ENCODE results near the gene PRLR.
"Not testable (repeated sequence)": the region's sequence is repeated elsewhere in the genome, so short reads cannot be mapped to it uniquely, and the experiment has no call there.

PRLR gene

DNA sequence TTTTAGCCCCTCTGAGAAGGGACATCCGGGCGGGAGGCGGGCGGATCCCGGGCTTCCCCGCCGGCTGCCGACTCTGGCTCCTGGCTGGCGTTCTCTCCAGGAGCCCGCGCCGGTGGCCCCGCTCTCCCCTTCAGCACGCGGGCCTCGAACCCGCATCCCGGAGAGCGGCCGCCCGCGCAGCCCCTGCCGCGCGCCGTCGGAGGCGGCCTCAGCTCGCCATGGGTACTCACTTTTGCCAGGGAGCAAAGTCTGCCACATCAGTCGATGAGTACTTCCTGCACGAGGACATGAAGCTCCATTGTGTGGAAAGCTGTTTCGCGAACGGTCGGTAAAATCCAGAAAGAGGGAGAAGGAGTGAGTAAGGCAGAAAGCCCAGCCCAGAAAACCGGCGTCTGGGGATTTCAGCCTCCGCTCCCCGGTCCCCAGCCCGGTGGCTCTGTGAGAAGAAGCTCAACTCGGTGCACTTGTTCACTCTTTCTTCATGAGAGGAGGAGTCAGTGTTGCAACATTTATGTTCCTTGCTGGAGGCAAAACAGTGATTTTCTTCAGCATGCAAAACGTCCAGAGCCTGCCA lies at the start of gene PRLR:
Gene PRLR (minus strand): TSS at position 450 of the 574 bp plus-strand sequence. CDS start 140,867 bp downstream, outside the sequence.
- DNase-seq (ENCODE audit: low spot score): no peak

DNA sequence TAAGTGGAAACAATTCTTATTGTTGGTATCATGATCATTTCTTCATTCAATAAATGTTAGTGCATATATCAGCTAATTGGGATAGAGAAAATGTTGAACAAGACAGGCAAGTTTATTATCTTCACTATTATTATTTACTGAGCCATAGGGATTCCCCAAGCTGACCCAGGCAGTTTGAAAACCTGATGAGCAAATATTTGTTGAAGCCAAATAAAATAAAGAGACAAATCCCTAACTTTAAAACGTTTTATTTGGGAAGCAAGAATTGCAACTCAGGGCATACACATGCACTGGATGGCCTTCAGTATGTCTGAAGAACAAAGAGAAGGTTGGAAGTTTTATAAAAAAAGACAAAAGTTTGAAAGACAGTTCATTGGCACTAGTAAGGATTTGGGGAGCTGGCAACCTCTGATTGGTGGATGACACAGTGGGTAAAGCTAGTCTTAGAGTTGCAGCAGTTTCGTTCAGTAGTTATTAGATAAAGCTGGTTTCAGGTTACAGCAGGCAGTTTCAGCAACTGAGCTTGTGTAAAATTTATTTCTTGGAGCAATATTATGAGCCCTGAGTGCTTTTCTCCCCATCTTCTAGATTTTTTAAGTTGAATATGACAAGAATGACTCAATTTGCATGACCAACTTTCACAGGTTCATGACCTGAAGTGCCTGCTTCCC lies 44.7 kb upstream of the PRLR start:
- no peak for DNase-seq (ENCODE audit: low spot score)

DNA sequence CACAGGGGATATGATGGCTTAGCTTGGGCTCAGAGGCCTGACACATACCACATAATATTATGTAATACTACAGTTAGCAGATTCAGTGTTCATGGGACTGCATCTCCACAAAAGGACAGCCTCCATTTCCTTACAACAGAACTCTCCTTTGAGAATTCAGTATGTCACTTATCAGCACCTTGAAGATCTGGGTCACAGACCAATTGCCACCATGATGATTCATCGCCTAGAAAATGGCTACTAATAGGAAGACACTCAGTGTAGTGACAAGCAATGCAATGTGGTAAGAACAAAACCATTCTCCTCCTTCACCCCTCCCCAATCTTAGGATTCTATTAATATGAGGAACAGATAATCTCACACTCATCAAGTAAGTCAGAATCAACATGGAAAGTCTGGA lies 38.7 kb upstream of the PRLR start:
- DNase-seq (ENCODE audit: low spot score): no peak

DNA sequence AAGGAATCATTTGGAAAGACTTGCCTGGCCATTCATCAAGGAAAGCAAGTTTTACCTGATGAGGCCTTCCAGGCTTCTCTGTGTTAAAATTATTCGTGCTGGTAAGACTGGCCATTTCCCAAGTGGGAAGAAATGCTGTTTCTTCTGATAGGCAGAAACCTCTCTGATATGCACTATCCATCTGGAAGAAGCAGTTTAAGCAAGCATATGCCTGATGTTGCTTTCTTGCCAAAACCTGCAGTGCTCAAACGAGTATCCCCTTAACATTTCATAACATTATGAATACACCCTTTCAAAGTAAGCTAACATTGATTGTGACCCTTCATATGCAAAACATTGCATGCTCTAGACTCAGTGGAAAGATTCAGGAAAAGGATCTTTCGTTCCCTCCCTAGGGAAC lies 36.0 kb upstream of the PRLR start:
- DNase-seq (ENCODE audit: low spot score): no peak

DNA sequence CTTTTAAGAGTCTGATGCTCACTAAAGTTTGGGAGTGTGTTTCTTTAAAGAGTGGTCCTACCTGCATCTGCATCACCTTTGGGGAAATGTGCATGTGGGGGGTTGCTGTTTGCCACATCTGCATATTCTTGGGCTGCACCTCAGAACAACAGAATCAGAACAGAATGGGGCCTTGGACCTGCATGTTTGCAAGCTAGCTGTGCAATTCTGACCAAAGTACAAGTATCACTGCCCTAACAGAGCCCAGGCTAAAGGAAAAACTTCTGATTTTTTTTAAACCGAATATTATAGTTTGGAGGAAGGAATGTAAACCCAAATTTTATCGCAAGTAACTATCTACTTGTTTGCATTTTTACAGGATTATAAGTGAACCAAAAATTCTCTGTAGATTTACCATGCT lies 34.2 kb upstream of the PRLR start:
- no peak for DNase-seq (ENCODE audit: low spot score)

DNA sequence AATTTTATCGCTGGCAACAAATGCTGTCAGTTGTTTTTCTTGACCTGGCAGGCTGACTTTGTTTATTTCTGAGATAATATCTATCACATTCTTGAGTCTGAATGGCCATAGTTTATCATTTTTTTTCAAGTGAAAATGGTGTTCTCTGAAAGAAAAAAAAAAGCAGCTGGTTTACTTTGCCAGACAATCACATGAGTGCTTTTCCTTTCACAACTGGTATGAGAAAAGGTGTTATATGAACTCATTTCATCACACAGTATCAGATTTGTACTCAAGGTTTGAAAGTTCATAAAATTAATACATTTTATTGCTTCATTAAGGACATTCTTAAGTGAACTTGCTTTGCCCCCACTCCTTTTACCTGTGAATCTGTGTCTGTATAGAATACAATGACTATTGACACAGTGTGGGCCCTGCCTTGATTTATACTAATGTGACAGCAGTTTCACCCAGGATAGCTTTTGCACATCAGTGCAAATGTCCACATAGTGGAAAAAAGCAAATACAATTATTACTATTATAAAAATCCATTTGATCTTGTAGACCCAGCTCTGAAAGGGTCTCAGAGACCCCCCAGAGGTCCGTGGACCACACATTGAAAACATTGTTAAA lies 33.1 kb upstream of the PRLR start:
- no peak for DNase-seq (ENCODE audit: low spot score)

DNA sequence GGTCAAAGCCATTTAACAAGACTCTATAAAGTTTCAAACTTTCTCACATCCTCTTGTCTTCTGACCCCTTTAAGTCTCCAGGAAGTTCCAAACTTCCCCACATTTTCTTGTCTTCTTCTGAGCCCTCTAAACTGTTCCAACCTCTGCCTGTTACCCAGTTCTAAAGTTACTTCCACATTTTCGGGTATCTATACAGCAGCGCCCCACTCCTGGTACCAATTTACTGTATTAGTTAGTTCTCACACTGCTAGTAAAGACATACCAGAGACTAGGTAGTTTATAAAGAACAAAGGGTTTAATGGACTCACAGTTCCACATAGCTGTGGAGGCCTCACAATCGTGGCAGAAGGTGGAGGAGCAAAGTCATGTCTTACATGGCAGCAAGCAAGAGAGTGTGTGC lies 23.3 kb upstream of the PRLR start:
- no peak for DNase-seq (ENCODE audit: low spot score)

DNA sequence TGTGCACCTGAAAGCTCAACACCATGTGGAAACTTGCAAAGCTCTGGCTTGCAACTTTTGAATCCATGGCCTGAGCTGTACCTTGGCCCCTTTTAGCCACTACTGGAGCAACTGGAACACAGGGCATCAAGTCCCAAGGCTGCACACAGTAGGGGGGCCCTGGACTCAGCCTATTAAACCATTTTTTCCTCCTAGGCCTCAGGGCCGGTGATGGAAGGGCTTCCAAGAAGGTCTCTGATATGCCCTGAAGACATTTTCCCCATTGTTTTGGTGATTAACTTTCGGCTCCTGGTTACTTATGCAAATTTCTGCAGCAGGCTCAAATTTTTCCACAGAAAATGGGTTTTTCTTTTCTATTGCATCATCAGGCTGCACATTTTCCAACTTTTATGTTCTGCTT lies 22.7 kb upstream of the PRLR start:
- no peak for DNase-seq (ENCODE audit: low spot score)

DNA sequence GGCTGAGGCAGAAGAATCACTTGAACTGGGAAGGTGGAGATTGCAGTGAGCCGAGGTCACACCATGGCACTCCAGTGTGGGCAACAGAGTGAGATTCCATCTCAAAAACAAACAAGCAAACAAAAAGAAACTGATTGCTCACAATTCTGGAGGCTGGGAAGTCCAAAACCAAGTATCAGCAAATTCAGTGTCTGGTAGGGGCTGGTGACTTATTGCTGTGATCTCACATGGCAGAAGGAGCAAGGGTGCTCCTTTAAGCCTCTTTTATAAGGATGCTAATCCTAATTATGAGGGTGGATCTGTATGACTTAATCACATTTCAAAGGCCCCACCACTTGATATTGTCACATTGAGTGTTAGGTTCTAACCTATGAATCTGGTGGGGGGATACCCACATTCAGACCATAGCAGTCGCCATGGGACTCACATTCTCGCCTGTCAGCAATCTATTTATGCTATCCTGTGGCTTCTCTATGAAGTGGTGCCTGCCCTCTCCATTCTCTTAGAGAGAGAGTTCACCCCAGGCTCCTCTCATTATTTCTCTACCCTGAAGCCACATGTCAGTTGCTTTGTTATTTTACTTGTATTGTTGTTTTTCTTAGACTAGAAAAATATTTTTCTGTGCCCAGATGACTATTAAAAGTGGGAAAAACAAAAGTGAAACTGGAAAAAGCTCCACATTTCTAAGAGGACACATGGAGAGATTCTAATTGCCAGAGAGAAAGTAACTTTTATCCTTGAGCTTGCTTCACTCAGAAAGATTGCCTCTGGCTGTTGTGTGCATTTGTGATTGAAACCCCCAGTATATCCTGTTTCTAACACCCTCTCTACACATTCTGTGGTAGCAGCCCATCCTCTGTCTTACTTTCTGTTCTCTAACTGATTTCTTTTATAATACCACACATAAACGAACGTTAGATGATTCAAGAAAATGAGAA lies 18.8 kb upstream of the PRLR start:
- DNase-seq (ENCODE audit: low spot score): no peak

DNA sequence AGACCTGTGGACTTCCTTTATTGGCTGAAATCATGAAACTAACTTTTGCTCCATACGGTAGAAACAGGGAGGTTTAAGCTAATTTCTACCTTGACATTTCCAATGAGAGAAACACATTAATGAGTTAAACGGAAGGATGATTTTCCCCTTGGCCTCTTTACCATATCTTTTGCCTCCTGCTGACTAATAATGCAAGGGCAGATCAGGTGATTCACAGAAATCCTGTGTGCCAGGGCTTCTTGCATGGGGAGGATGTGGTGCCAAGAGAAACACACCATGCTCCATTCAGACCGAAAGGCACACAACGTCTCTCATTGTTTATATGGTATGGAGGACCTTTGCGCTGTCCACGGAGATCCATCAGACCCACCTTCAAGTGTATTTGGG lies 17.4 kb upstream of the PRLR start:
- no peak for DNase-seq (ENCODE audit: low spot score)

DNA sequence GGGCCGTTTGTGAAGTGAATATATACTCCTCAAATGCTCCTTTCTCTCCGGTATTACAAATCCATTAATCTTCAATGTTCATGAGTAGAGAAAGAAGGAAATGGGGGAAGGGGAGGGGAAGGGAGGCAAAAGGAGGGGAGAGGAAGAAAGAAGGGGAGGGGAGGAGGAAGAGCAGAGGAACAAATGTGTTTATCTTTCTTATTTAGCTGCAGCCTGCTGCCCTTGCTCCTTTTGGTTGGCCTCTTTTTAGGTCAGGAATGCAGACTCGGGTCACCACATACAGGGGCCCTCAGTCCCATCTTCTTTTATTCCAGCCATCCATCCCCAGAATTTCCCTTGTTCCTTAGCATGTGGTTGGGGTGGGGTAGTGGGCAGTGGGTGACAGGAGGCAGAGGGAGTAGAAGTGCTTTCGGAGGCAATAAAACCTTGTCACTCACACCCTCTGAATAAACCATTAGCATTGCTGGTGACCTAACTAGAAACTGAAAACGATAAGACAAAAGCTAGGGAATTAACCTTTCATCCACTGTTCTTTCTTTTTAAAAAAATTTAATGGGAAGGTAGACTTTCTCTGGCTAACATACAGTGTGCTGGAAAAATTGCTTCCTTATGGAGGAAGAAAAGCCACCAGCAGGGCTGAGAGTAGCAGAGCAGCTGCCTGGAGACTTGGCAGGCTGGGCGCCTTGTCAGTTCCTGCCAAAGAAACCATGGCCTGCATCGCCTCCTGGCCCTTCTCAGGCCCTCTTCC lies 16.8 kb upstream of the PRLR start:
- no peak for DNase-seq (ENCODE audit: low spot score)

DNA sequence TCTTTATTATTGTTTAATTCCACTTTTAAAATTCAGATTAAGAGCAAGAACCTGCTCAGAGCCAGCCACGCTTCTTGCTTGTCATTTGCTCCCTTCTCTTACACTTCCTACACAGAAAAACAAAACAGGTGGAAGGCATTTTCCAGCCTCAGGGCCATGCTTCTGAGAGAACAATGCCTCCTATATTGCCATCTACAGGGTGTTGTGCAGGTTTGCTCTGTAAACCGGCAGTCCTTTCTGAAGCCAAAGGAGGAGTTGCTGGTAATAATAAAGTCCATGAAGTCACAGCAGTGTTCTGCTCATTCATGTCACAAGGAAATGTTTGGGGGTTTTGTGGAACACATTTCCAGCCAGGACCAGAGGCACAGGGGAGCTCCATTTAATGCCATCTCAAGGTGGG lies 16.1 kb upstream of the PRLR start:
- DNase-seq (ENCODE audit: low spot score): no peak

DNA sequence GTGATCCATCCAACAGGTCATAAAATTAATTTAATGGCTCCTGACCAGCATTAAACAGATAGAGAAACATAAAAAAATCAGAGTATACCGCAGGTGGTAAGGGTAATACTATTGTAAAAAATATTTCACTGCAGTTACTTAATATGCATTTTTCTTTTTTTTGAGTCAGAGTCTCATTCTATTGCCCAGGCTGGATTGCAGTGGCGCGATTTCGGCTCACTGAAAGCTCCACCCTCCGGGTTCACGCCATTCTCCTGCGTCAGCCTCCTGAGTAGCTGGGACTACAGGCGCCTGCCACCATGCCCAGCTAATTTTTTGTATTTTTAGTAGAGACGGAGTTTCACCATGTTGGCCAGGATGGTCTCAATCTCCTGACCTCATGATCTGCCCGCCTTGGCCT lies 15.1 kb upstream of the PRLR start:
- DNase-seq (ENCODE audit: low spot score): not testable (repeated sequence)

DNA sequence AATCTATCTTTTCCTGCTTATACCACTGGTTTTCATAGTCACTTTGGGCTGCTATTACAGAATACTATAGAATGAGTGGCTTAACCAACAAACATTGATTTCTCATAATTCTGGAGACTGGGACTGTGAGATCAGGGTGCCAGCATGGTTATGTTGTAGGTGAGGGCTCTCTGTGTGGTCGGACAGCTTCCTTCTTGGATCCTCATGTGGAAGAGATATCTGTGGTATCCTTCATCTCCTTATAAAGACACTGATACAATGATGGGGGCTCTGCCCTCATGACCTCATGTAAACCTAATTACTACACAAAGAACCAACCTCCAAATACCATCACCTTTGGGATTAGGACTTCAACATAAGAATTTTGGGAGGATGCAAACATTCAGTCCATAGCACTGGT lies 13.9 kb upstream of the PRLR start:
- DNase-seq (ENCODE audit: low spot score): no peak

DNA sequence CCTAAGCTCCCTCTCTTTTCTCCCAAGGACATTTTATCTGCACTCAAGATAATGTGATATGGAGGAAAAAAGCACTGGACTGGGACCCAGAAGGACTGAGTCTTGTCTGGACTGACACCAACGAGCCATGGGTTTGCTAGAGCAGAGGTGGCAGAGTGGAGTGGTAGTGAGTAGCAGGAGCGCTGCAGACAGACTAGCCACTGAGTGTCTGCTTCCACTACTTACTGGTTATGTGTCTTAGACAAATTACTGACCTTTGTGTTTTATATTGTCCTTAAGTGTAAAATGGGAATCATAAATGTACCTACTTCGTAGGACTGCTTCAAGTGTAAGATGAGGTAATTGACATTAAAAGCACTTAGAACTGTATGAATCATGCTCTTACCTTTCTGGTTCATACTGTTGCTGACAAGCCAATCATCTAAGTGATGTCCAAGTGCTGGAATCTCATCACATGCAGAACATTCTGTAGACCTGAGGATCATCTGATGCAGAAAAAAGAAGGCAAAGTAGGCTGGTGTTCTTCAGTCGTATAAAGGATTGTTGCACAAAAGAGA lies 12.5 kb upstream of the PRLR start:
- no peak for DNase-seq (ENCODE audit: low spot score)

DNA sequence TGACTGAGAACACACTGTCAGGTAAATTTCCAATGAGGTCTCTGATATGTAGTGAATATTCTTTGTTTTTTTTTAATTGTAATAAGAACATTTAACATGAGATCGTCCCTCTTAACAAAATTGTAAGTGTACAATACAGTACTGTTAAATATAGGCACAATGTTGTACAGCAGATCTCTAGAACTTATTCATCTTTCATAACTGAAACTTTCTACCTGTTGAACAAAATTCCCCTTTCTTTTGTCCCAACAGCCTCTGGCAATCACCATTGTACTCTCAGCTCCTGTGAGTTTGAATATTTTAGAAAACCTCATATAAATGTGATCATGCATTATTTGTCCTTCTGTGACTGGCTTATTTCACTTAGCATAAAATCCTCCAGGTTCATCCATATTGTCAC lies 10.6 kb upstream of the PRLR start:
- no peak for DNase-seq (ENCODE audit: low spot score)

DNA sequence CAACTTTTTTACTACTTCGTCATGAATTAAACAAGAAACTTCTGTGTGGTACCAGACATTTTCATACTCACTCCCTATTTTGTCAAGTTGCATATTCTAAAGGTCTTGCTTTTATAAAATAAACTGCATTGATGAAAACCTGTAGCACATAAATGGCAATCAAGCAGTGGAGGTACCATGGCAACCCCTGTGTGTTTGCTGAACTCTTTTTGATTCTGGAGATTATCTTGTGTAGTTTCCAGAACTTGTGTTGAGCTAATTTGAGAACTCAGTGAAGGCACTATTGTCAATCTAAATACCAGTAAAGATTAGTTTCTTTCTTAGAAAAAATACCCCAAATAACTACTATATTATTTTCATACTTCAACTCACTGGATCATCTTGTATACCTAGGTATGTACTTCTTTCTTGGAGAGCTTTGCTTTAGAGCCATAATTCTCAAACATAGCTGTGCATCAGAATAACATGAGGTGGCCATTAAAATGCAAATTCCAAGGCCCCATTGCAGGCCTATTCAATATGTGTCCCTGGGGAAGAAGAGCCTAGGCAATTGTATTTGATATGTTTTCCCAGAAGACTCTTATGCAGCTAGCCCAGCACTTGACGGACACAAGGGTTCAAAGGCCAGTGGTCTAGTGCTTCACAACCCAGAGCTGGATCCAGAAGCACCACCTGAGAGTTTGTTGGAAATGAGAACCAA lies 9.8 kb upstream of the PRLR start:
- DNase-seq (ENCODE audit: low spot score): no peak

DNA sequence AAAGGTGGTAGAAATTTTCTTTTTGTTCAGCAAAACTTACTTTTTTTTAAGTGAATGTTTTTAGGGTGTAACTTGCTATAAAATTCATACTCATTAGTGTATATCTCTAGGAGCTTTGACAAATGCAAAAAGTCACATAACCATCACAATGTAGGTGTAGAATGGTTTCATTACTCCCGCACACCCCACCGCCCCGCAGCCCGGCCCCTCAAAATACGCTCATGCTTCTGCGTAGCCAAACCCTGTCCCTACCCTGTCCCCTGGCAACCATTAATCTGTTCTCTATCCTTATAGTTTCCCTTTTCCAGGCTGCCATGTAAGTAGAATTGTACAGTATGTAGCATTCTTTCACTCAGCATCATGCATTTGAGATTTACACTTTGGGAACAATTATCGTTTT lies 9.2 kb upstream of the PRLR start:
- DNase-seq (ENCODE audit: low spot score): no peak

DNA sequence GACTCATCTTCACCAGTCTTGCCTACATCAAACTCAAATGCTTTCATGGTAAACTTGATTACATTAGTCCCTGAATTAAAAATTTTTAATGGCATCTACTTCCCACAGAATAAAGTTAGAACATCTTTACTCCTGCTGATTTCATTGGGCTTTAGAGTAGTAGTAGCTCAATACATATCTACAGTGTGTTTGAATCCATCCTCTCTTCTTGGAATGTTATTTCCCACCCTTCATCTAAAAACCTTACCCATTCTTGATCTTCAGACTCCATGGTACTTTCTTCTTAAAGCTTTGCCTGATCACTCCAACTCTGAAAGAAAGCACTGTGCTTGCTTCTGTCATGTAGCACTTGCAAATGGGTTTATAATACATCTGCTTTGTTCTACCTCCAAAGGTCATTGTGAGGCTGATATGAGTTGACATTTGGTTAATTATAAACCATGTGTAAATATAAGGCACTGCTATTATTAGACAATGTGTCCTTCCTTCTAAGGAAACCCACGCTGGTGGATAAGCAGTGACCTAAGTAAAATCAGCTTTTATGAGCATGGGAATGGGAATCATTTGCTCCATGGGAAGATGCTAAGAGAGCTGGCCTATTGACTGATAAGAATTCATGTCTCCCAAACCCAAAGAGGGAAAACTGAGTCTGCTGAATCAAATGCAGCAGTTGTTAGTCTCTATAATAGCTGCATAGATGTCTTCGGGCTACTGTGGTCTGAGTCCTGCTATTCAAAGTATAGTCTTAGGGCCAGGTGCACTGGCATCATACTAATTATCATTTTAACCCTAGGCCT lies 7.5 kb upstream of the PRLR start:
- DNase-seq (ENCODE audit: low spot score): no peak

DNA sequence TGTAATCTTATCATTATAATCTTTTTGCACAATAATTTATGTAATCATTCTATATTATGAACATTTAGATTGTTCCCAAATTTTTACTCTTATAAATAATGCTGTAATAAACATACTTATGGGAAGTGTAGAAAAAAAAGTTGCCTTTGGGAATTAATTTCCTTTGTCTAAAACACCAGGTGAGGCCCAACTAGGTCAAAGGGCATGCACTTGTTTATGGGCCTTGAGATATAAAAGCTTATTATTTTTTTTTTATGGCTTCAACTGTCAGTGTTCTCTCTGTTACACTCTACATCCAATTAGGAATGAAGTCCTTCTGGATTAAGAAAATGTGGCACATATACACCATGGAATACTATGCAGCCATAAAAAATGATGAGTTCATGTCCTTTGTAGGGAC lies 6.5 kb upstream of the PRLR start:
- DNase-seq (ENCODE audit: low spot score): no peak

All from hematopoietic multipotent progenitor cell treated with erythropoietin and hydrocortisone succinate and interleukin-3 and kit ligand, for 15 days (in vitro differentiated cells).